H1 (cell line): ENCODE results near the gene VSX1. TPM values are rescaled to one million over a fixed set of nuclear protein-coding genes. Genes with fewer than 3 reads are reported as not detected.

Experiments
- CTCF ChIA-PET: fragments of 300-600 bp; sonication (Branson Sonifier 250); formaldehyde crosslinking; loops from one replicate; lab custom pipeline; 2021; ENCODE audit not compliant: partially characterized antibody; lab: Charles Lee
- POLR2A ChIA-PET: fragments of 300-600 bp; sonication (Branson Sonifier 250); formaldehyde crosslinking; loops from one replicate; lab custom pipeline; 2021; ENCODE audit warnings: inconsistent platforms; ENCODE audit not compliant: partially characterized antibody; lab: Charles Lee
- DNase-seq, 2 experiments: peaks; one replicate each; pipeline versions ENCODE4 v3.0.0 to v3.0.0-alpha.2; 2010 to 2022; ENCODE audit warnings: low spot score in 2 of 2, low read depth in 1 of 2, mixed read lengths in 1 of 2
- FAIRE-seq: peaks from 2 replicates; lab custom pipeline; 2011; peaks lifted over from hg19 to GRCh38; lab: Jason Lieb, UNC
- H2AFZ ChIP-seq: 2 replicates; pipeline ENCODE4 v1.8.1; 2012; ENCODE audit warnings: low read length, inconsistent platforms
- H2AK5ac ChIP-seq: 2 replicates; pipeline ENCODE4 v1.6.1; 2013; ENCODE audit warnings: low read depth, low read length
- H2BK120ac ChIP-seq: replicated peaks from 2 replicates; pipeline ENCODE3; 2013; ENCODE audit warnings: low read depth, low read length, inconsistent platforms
- H2BK12ac ChIP-seq: 2 replicates; pipeline ENCODE4 v1.6.1; 2013; ENCODE audit warnings: low read depth, low read length
- H2BK15ac ChIP-seq: 2 replicates; pipeline ENCODE4 v1.6.1; 2013; ENCODE audit warnings: low read length
- H2BK20ac ChIP-seq: 2 replicates; pipeline ENCODE4 v1.6.1; 2013; ENCODE audit warnings: low read length
- H2BK5ac ChIP-seq: 2 replicates; pipeline ENCODE4 v1.6.1; 2013; ENCODE audit warnings: low read depth, low read length
- H3K14ac ChIP-seq: 2 replicates; pipeline ENCODE4 v1.6.1; 2013; ENCODE audit warnings: inconsistent platforms; ENCODE audit not compliant: insufficient read length
- H3K18ac ChIP-seq: 2 replicates; pipeline ENCODE4 v1.6.1; 2013; ENCODE audit warnings: low read length; ENCODE audit errors: extremely low read depth
- H3K23ac ChIP-seq: 2 replicates; pipeline ENCODE4 v1.6.1; 2013; ENCODE audit warnings: inconsistent platforms; ENCODE audit not compliant: insufficient read length
- H3K23me2 ChIP-seq: 2 replicates; pipeline ENCODE4 v1.6.1; 2013; ENCODE audit warnings: low read depth, low read length
- H3K27ac ChIP-seq: 2 replicates; pipeline ENCODE4 v1.6.1; 2011; ENCODE audit warnings: low read depth, low read length, inconsistent platforms
- H3K27me3 ChIP-seq, 4 experiments: replicated peaks in 1 of 4; 1 replicate in 1 of 4; 2 replicates in 3 of 4; pipeline versions ENCODE4 v1.6.1 to v1.8.1; 2011 to 2013; ENCODE audit warnings: low read length in 3 of 4, mild to moderate bottlenecking in 3 of 4, inconsistent platforms in 2 of 4, mixed read lengths in 2 of 4, moderate library complexity in 1 of 4; ENCODE audit not compliant: control insufficient read depth in 3 of 4, insufficient read depth in 3 of 4; ENCODE audit errors: extremely low read depth in 1 of 4
- H3K36me3 ChIP-seq, 4 experiments: 2 replicates each; pipeline versions ENCODE4 v1.6.1 to v1.8.1; 2011 to 2013; ENCODE audit warnings: mild to moderate bottlenecking in 4 of 4, low read length in 3 of 4, moderate library complexity in 2 of 4, control low read depth in 1 of 4, inconsistent platforms in 1 of 4; ENCODE audit not compliant: insufficient read depth in 4 of 4, control insufficient read depth in 2 of 4
- H3K4ac ChIP-seq: replicated peaks from 2 replicates; pipeline ENCODE3; 2013; ENCODE audit warnings: low read length, low read depth, mixed read lengths, inconsistent platforms; ENCODE audit not compliant: insufficient read length
- H3K4me1 ChIP-seq, 4 experiments: replicated peaks in 1 of 4; 1 replicate in 1 of 4; 2 replicates in 3 of 4; pipeline versions ENCODE4 v1.6.1 to v1.8.1; 2011 to 2013; ENCODE audit warnings: low read length in 3 of 4, inconsistent platforms in 2 of 4, mixed read lengths in 1 of 4; ENCODE audit not compliant: insufficient read depth in 4 of 4, control insufficient read depth in 3 of 4
- H3K4me2 ChIP-seq, 2 experiments: 2 replicates each; pipeline versions ENCODE4 v1.6.1 to v1.8.1; 2011 to 2013; ENCODE audit warnings: low read depth in 2 of 2, low read length in 2 of 2, control low read depth in 1 of 2, inconsistent platforms in 1 of 2, mild to moderate bottlenecking in 1 of 2; ENCODE audit not compliant: insufficient read depth in 1 of 2
- H3K4me3 ChIP-seq, 4 experiments: fragments of 200-600, 300-600 bp in 1 of 4; sonication (generic), shearing (Covaris generic), sonication (Bioruptor Twin) in 1 of 4; 2 replicates each; pipeline versions ENCODE4 v1.5.1 to v1.8.1; 2011 to 2016; ENCODE audit warnings: low read length in 4 of 4, low read depth in 3 of 4, control low read depth in 2 of 4, inconsistent platforms in 2 of 4, mild to moderate bottlenecking in 2 of 4, mixed read lengths in 1 of 4, moderate library complexity in 1 of 4; ENCODE audit not compliant: insufficient read depth in 2 of 4; ENCODE audit errors: extremely low read depth in 1 of 4
- H3K56ac ChIP-seq: replicated peaks from 2 replicates; pipeline ENCODE3; 2013; ENCODE audit warnings: low read depth, mild to moderate bottlenecking, mixed read lengths, low read length, inconsistent platforms; ENCODE audit not compliant: insufficient read length
- H3K79me1 ChIP-seq: 2 replicates; pipeline ENCODE4 v1.6.1; 2013; ENCODE audit warnings: low read depth, low read length, control low read depth
- H3K79me2 ChIP-seq, 2 experiments: 2 replicates each; pipeline versions ENCODE4 v1.6.1 to v1.8.1; 2012 to 2013; ENCODE audit warnings: low read length in 2 of 2, mild to moderate bottlenecking in 2 of 2, inconsistent platforms in 1 of 2; ENCODE audit not compliant: insufficient read depth in 2 of 2, control insufficient read depth in 1 of 2
- H3K9ac ChIP-seq, 4 experiments: replicated peaks in 1 of 4; 1 replicate in 1 of 4; 2 replicates in 3 of 4; pipeline versions ENCODE4 v1.6.1 to v1.8.1; 2011 to 2013; ENCODE audit warnings: low read depth in 3 of 4, low read length in 3 of 4, control low read depth in 2 of 4, mild to moderate bottlenecking in 2 of 4, moderate library complexity in 2 of 4, inconsistent platforms in 1 of 4; ENCODE audit errors: extremely low read depth in 1 of 4
- H3K9me3 ChIP-seq, 2 experiments: 2 replicates each; pipeline versions ENCODE4 v1.6.1 to v1.8.1; 2012 to 2013; ENCODE audit warnings: mild to moderate bottlenecking in 2 of 2, moderate library complexity in 2 of 2, control low read depth in 1 of 2, inconsistent platforms in 1 of 2, low read depth in 1 of 2, low read length in 1 of 2, mixed read lengths in 1 of 2; ENCODE audit not compliant: insufficient read depth in 2 of 2
- H4K20me1 ChIP-seq, 2 experiments: replicated peaks in 1 of 2; 2 replicates each; pipeline versions ENCODE3 to v1.8.1; 2011 to 2013; ENCODE audit warnings: inconsistent platforms in 2 of 2, low read length in 2 of 2, mild to moderate bottlenecking in 1 of 2; ENCODE audit not compliant: insufficient read depth in 2 of 2, control insufficient read depth in 1 of 2
- H4K5ac ChIP-seq: 2 replicates; pipeline ENCODE4 v1.6.1; 2013; ENCODE audit warnings: low read length, low read depth, mixed read lengths, inconsistent platforms; ENCODE audit not compliant: insufficient read length
- H4K8ac ChIP-seq: 2 replicates; pipeline ENCODE4 v1.8.0; 2013; ENCODE audit warnings: mild to moderate bottlenecking, moderate library complexity, low read length, inconsistent platforms; ENCODE audit not compliant: insufficient read depth; ENCODE audit errors: extremely low read depth
- H4K91ac ChIP-seq: replicated peaks from 2 replicates; pipeline ENCODE3; 2013; ENCODE audit warnings: low read length, mixed read lengths, inconsistent platforms; ENCODE audit not compliant: insufficient read length
- CHD1 ChIP-seq: IDR thresholded peaks from 2 replicates; pipeline ENCODE4 v1.6.1; 2012; ENCODE audit warnings: low read depth, low read length, improper control_type of control experiment
- CTBP2 ChIP-seq: IDR thresholded peaks from 2 replicates; pipeline ENCODE4 v1.7.0; 2011; ENCODE audit warnings: borderline replicate concordance, mild to moderate bottlenecking, moderate library complexity, mixed read lengths, low read length; ENCODE audit not compliant: insufficient read depth, insufficient read length
- EGR1 ChIP-seq: IDR thresholded peaks from 2 replicates; pipeline ENCODE4 v1.6.1; 2011; ENCODE audit warnings: low read depth, low read length, borderline replicate concordance
- GABPA ChIP-seq: IDR thresholded peaks from 2 replicates; pipeline ENCODE4 v1.6.1; 2011; ENCODE audit warnings: mild to moderate bottlenecking, low read length, moderate library complexity, borderline replicate concordance; ENCODE audit not compliant: insufficient read depth
- HDAC6 ChIP-seq: IDR thresholded peaks from one replicate; pipeline ENCODE4 v1.7.1; 2012; ENCODE audit warnings: low read depth, mild to moderate bottlenecking, inconsistent platforms, low read length, moderate library complexity
- JUND ChIP-seq: IDR thresholded peaks from 2 replicates; pipeline ENCODE4 v1.6.1; 2011; ENCODE audit warnings: mild to moderate bottlenecking, improper control_type of control experiment, low read length
- NANOG ChIP-seq: IDR thresholded peaks from 2 replicates; pipeline ENCODE4 v1.6.1; 2011; ENCODE audit warnings: low read length, low read depth, mild to moderate bottlenecking, inconsistent platforms; ENCODE audit not compliant: insufficient read depth, poor library complexity, severe bottlenecking
- POLR2A ChIP-seq, 2 experiments: IDR thresholded peaks; 1 replicate in 1 of 2; 2 replicates in 1 of 2; pipeline ENCODE4 v1.6.1; 2011; ENCODE audit warnings: low read depth in 2 of 2, low read length in 2 of 2, mild to moderate bottlenecking in 2 of 2; ENCODE audit errors: control extremely low read depth in 1 of 2
- YY1 ChIP-seq: IDR thresholded peaks from 2 replicates; pipeline ENCODE4 v1.6.1; 2011; ENCODE audit warnings: low read depth, mild to moderate bottlenecking, low read length
- WGBS, 2 experiments: shearing (Covaris generic) in 1 of 2; methylation state at CpG; one replicate each; pipeline versions ENCODE4 v1.1.6 to v1.1.7; 2013 to 2015; ENCODE audit warnings: low lambda C conversion rate in 2 of 2, mixed read lengths in 2 of 2, inconsistent platforms in 1 of 2, low coverage in 1 of 2, missing lambda C conversion rate in 1 of 2; ENCODE audit not compliant: insufficient replicate concordance in 2 of 2, insufficient coverage in 1 of 2, insufficient read length in 1 of 2; ENCODE audit errors: extremely low coverage in 1 of 2, missing lambda C conversion rate in 1 of 2; 5-methylcytosine and 5-hydroxymethylcytosine counted together
- polyA plus RNA-seq, 7 experiments: library from polyadenylated mRNA; depleted of rRNA in 3 of 7; stranded (reverse) in 5 of 7; unstranded in 2 of 7; fragments of >200 nt in 5 of 7; fragments of 200-250 nt in 2 of 7; gene quantifications; 1 replicate in 5 of 7; 2 replicates in 1 of 7; 4 replicates in 1 of 7; pipeline versions ENCODE4 v1.2.1 to v1.2.3, GENCODE V29; 2011 to 2013; ENCODE audit warnings: missing spikeins in 2 of 7, mixed read lengths in 2 of 7
- total RNA-seq: library from RNA; stranded (reverse); fragmentation: NEBNext Ultra II Directional; extraction: Animal tissue kit (Norgen Biotek cat#: 25700); gene quantifications from 2 replicates; pipeline ENCODE4 v1.2.1, GENCODE V29; 2021
- TF ChIP-seq, protein P1 (sequence below), 3 experiments: IDR thresholded peaks; 1 replicate in 2 of 3; 2 replicates in 1 of 3; pipeline versions ENCODE4 v1.5.1 to v1.6.1; 2011; ENCODE audit warnings: low read length in 3 of 3, mild to moderate bottlenecking in 3 of 3, inconsistent platforms in 2 of 3, low read depth in 1 of 3, moderate library complexity in 1 of 3; ENCODE audit not compliant: insufficient read depth in 1 of 3; ENCODE audit errors: control extremely low read depth in 1 of 3

The VSX1 gene
- total and polyA plus RNA-seq, 2 of the 8 experiments (the other 6 are each of a cell fraction or from before 2014, with no cell fraction given): 0.14 TPM; not detected in 1

DNA sequence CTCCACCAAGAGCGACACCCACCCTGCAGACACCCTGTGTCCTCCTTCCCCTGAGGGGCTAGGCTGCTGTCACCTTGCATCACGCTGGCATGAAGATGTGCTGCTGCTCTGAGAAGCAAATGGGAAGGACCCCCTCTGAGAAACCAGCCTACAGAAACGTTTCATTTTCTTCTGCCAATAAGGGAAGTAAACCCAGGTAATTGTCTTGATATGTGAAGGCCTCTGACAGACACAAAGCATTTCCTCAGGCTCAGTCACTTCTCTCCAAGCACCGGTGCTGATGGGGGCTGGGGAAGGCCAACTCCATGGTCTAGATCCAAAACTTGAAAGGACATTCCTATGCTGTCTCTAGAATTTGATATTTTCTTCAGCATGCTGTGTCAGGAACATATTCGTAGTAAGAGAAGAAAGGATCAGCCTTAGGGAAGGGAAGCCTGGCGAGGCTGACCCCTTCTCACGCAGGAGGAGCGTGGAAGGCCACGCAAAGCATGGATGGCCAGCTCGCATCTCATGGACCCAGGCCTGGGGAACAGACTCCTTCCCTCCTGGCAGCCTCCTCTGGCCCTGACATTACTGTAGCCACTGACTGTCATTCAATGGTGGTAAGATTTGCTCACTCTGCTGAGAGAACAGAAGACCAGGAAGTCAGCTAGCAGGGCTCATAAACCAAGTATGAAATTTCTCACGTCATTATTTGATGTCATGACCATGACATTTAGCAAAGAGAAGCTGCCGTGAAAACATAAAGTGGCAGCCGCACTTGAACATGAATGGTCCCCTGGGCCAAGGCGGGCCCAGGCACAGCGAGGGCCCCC lies 44.4 kb downstream of the VSX1 start:
- Histone ChIP-seq H3K4ac (no peak overlapping the region), H3K4me1 (peaks cover 0 to 5% (median 1%) of the 10 kb centered on the region in 4 experiments; a peak in 3 of 7 replicates), H2AFZ (no peak overlapping the region), H3K4me3 (no peak overlapping the region), H4K8ac (0 out of 2 replicates have a peak overlapping the region, but pooled peaks have one; percentile 0), H2BK12ac (no peak overlapping the region), H3K9me3 (no peaks in the 10 kb centered on the region), H3K4me2 (no peak overlapping the region), H3K27ac (no peak overlapping the region), H2BK15ac (no peak overlapping the region), H4K20me1 (no peaks in the 10 kb centered on the region), H2BK5ac (no peak overlapping the region), H3K14ac (no peak overlapping the region), H2BK20ac (no peak overlapping the region), H2AK5ac (no peak overlapping the region), H3K23me2 (no peaks in the 10 kb centered on the region), H3K9ac (no peak overlapping the region), H3K79me1 (no peaks in the 10 kb centered on the region), H3K18ac (no peak overlapping the region), H3K36me3 (no peaks in the 10 kb centered on the region), H4K5ac (no peak overlapping the region), H2BK120ac (no peak overlapping the region), H3K79me2 (no peaks in the 10 kb centered on the region), H3K23ac (no peak overlapping the region), H3K56ac (no peak overlapping the region), H3K27me3 (no peaks in the 10 kb centered on the region; a peak in 1 of 7 replicates), H4K91ac (no peak overlapping the region)
- ChIA-PET POLR2A (no interaction called here), CTCF (no interaction called here)
- 89% methylated on average over 15 of the region's 15 CpGs; no CpG with 5 or more reads in 1 of the 2 experiments for WGBS, 2 experiments
- FAIRE-seq (no peak), DNase-seq (no peak)
- TF ChIP-seq HDAC6: no peak
- TF ChIP-seq CHD1: no peak
- TF ChIP-seq, protein P1, sequence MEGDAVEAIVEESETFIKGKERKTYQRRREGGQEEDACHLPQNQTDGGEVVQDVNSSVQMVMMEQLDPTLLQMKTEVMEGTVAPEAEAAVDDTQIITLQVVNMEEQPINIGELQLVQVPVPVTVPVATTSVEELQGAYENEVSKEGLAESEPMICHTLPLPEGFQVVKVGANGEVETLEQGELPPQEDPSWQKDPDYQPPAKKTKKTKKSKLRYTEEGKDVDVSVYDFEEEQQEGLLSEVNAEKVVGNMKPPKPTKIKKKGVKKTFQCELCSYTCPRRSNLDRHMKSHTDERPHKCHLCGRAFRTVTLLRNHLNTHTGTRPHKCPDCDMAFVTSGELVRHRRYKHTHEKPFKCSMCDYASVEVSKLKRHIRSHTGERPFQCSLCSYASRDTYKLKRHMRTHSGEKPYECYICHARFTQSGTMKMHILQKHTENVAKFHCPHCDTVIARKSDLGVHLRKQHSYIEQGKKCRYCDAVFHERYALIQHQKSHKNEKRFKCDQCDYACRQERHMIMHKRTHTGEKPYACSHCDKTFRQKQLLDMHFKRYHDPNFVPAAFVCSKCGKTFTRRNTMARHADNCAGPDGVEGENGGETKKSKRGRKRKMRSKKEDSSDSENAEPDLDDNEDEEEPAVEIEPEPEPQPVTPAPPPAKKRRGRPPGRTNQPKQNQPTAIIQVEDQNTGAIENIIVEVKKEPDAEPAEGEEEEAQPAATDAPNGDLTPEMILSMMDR (IDR thresholded peaks at IDR 0.05; ENCODE audit: control extremely low read depth in 1 of 3, insufficient read depth in 1 of 3, low read depth in 1 of 3, low read length in 3 of 3): no peak
- TF ChIP-seq YY1: no peak
- no peak for TF ChIP-seq GABPA
- TF ChIP-seq CTBP2: no peak
- no peak for TF ChIP-seq JUND
- TF ChIP-seq EGR1: no peak
- TF ChIP-seq NANOG: no peak
- TF ChIP-seq POLR2A (IDR thresholded peaks at IDR 0.05; ENCODE audit: control extremely low read depth in 1 of 2, low read depth in 2 of 2, low read length in 2 of 2): no peak
